MM.1S (cell line): ENCODE data around the gene PRKCH.

Experiments
- EZH2 ChIP-seq: fragments of 300-600 bp; sonication (generic); optimal IDR thresholded peaks from 2 replicates; pipeline ENCODE3; 2017; ENCODE audit warnings: low read depth, mild to moderate bottlenecking, antibody characterized with exemption, low read length, mixed read lengths
- EZH2phosphoT487 ChIP-seq: fragments of 300-600 bp; sonication (generic); IDR thresholded peaks from 2 replicates; pipeline ENCODE4 v1.6.1; 2018; ENCODE audit warnings: antibody characterized with exemption, low read length
- TF ChIP-seq, protein P1 (sequence below): fragments of 300-600 bp; sonication (generic); IDR thresholded peaks from 2 replicates; pipeline ENCODE4 v1.5.1; 2016; ENCODE audit warnings: antibody characterized with exemption, low read length, mixed read lengths

DNA sequence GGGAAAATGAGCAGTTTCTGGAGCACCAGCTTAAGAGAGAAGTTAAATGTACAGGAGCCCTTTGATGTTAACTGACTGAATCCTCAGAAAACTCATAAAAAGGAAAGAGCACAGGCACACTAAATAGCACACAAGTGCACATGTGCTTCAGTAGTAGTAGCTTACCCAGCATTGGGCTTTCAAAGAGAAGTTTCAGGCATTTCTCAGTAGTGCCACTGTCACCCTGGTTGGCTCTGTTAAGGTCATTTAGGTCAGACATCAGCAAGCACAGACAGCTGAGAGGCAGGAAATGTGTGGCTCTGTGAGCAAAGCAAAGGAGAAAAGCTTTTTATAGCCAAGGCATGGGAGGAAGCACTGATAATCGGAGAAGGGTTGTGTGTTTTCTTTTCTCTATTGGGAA is 277.6 kb downstream of the PRKCH start:
- TF ChIP-seq, protein P1, sequence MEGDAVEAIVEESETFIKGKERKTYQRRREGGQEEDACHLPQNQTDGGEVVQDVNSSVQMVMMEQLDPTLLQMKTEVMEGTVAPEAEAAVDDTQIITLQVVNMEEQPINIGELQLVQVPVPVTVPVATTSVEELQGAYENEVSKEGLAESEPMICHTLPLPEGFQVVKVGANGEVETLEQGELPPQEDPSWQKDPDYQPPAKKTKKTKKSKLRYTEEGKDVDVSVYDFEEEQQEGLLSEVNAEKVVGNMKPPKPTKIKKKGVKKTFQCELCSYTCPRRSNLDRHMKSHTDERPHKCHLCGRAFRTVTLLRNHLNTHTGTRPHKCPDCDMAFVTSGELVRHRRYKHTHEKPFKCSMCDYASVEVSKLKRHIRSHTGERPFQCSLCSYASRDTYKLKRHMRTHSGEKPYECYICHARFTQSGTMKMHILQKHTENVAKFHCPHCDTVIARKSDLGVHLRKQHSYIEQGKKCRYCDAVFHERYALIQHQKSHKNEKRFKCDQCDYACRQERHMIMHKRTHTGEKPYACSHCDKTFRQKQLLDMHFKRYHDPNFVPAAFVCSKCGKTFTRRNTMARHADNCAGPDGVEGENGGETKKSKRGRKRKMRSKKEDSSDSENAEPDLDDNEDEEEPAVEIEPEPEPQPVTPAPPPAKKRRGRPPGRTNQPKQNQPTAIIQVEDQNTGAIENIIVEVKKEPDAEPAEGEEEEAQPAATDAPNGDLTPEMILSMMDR: no peak
- no peak for TF ChIP-seq EZH2
- no peak for TF ChIP-seq EZH2phosphoT487
